IMR-90 (cell line): Measurements from ENCODE around the gene ESRRB. TPM values are rescaled to one million over a fixed set of nuclear protein-coding genes. Genes with fewer than 3 reads are reported as not detected.
A peak's percentile ranks its signal among the peaks of the same experiment; 100 is the strongest.

Experiments
- ATAC-seq: fragments of 200-7000 bp; cut with Tn5 transposase; 2 replicates; pipeline ENCODE4 v1.9.1; 2020; ENCODE audit warnings: low read depth, mild to moderate bottlenecking, moderate library complexity
- BruUV-seq: library from RNA; stranded (reverse); fragments of 400-500 nt; replicated peaks from 2 replicates; lab custom pipeline; 2021; lab: Mats Ljungman, UMichigan
- CTCF ChIA-PET: fragments of 300-600 bp; formaldehyde crosslinking; extraction: SDS; loops from one replicate; lab custom pipeline; 2021; ENCODE audit warnings: antibody characterized with exemption; lab: Yijun Ruan, JAX
- POLR2A ChIA-PET: fragments of 300-600 bp; sonication (Branson Sonifier 250); formaldehyde crosslinking; loops from one replicate; lab custom pipeline; 2022; ENCODE audit warnings: antibody characterized with exemption; ENCODE audit not compliant: unreplicated experiment; lab: Charles Lee
- DNase-seq: peaks from one replicate; pipeline ENCODE4 v3.0.0; 2013
- H2AFZ ChIP-seq: replicated peaks from 2 replicates; pipeline ENCODE3; 2013; ENCODE audit warnings: low read length, mild to moderate bottlenecking; ENCODE audit not compliant: poor library complexity
- H2AK5ac ChIP-seq: 2 replicates; pipeline ENCODE4 v1.6.1; 2013; ENCODE audit warnings: low read depth, low read length, inconsistent platforms
- H2AK9ac ChIP-seq: replicated peaks from 2 replicates; pipeline ENCODE3; 2013; ENCODE audit warnings: mild to moderate bottlenecking, low read depth, low read length, moderate library complexity; ENCODE audit not compliant: poor library complexity
- H2BK120ac ChIP-seq: 2 replicates; pipeline ENCODE4 v1.6.1; 2013; ENCODE audit warnings: low read depth, low read length, inconsistent platforms
- H2BK15ac ChIP-seq: 3 replicates; pipeline ENCODE4 v1.6.1; 2013; ENCODE audit warnings: low read depth, low read length, inconsistent platforms
- H2BK20ac ChIP-seq: 2 replicates; pipeline ENCODE4 v1.6.1; 2013; ENCODE audit warnings: low read depth, mild to moderate bottlenecking, inconsistent platforms, low read length, moderate library complexity
- H2BK5ac ChIP-seq: 2 replicates; pipeline ENCODE4 v1.6.1; 2013; ENCODE audit warnings: mild to moderate bottlenecking, low read depth, low read length, inconsistent platforms; ENCODE audit not compliant: poor library complexity, severe bottlenecking
- H3K14ac ChIP-seq: replicated peaks from 2 replicates; pipeline ENCODE4 v1.6.1; 2013; ENCODE audit warnings: low read depth, low read length, inconsistent platforms
- H3K18ac ChIP-seq: 2 replicates; pipeline ENCODE4 v1.6.1; 2013; ENCODE audit warnings: low read depth, low read length, control low read depth
- H3K23ac ChIP-seq: 2 replicates; pipeline ENCODE4 v1.6.1; 2013; ENCODE audit warnings: low read depth, low read length, inconsistent platforms
- H3K27ac ChIP-seq: 2 replicates; pipeline ENCODE4 v1.5.1; 2013; ENCODE audit warnings: mild to moderate bottlenecking, control low read depth, low read length; ENCODE audit not compliant: insufficient read depth
- H3K27me3 ChIP-seq: 2 replicates; pipeline ENCODE4 v1.6.1; 2013; ENCODE audit warnings: low read length; ENCODE audit not compliant: control insufficient read depth, insufficient read depth
- H3K36me3 ChIP-seq: 2 replicates; pipeline ENCODE4 v1.6.1; 2013; ENCODE audit warnings: low read length, mixed read lengths; ENCODE audit not compliant: control insufficient read depth, insufficient read depth
- H3K4ac ChIP-seq: 2 replicates; pipeline ENCODE4 v1.6.1; 2013; ENCODE audit warnings: low read depth, low read length, inconsistent platforms
- H3K4me1 ChIP-seq: 2 replicates; pipeline ENCODE4 v1.6.1; 2013; ENCODE audit warnings: low read length, mixed read lengths; ENCODE audit not compliant: control insufficient read depth, insufficient read depth
- H3K4me2 ChIP-seq: 2 replicates; pipeline ENCODE4 v1.6.1; 2013; ENCODE audit warnings: low read depth, mild to moderate bottlenecking, control low read depth, low read length, moderate library complexity
- H3K4me3 ChIP-seq: 2 replicates; pipeline ENCODE4 v1.5.1; 2013; ENCODE audit warnings: low read depth, mild to moderate bottlenecking, control low read depth, low read length, moderate library complexity; ENCODE audit not compliant: insufficient read depth
- H3K56ac ChIP-seq: 2 replicates; pipeline ENCODE4 v1.6.1; 2013; ENCODE audit warnings: low read length, inconsistent platforms; ENCODE audit not compliant: insufficient read depth; ENCODE audit errors: extremely low read depth
- H3K79me1 ChIP-seq, 2 experiments: 2 replicates each; pipeline ENCODE4 v1.6.1; 2013; ENCODE audit warnings: low read length in 2 of 2, inconsistent platforms in 1 of 2, low read depth in 1 of 2
- H3K9ac ChIP-seq: 2 replicates; pipeline ENCODE4 v1.6.1; 2013; ENCODE audit warnings: low read depth, low read length, control low read depth
- H3K9me1 ChIP-seq: 2 replicates; pipeline ENCODE4 v1.6.1; 2013; ENCODE audit warnings: low read length, inconsistent platforms; ENCODE audit not compliant: insufficient read depth
- H3K9me3 ChIP-seq: 2 replicates; pipeline ENCODE4 v1.6.1; 2013; ENCODE audit warnings: low read length; ENCODE audit not compliant: control insufficient read depth, insufficient read depth
- H4K20me1 ChIP-seq: 2 replicates; pipeline ENCODE4 v1.6.1; 2013; ENCODE audit warnings: low read length, inconsistent platforms; ENCODE audit not compliant: insufficient read depth
- H4K5ac ChIP-seq: 2 replicates; pipeline ENCODE4 v1.6.1; 2013; ENCODE audit warnings: mild to moderate bottlenecking, low read depth, low read length, control low read depth
- H4K8ac ChIP-seq, 2 experiments: 2 replicates each; pipeline ENCODE4 v1.6.1; 2013; ENCODE audit warnings: low read depth in 2 of 2, low read length in 2 of 2, control low read depth in 1 of 2, inconsistent platforms in 1 of 2
- H4K91ac ChIP-seq: 2 replicates; pipeline ENCODE4 v1.6.1; 2013; ENCODE audit warnings: low read depth, low read length, inconsistent platforms; ENCODE audit not compliant: insufficient read depth
- CEBPB ChIP-seq: IDR thresholded peaks from 2 replicates; pipeline ENCODE4 v1.6.1; 2012; ENCODE audit warnings: low read depth, low read length, improper control_type of control experiment
- FOS ChIP-seq: fragments of 150-350 bp; IDR thresholded peaks from 2 replicates; pipeline ENCODE4 v1.6.1; 2016; ENCODE audit warnings: low read depth, low read length
- MAFK ChIP-seq: IDR thresholded peaks from 2 replicates; pipeline ENCODE4 v1.6.1; 2012; ENCODE audit warnings: low read depth, low read length, improper control_type of control experiment
- NFE2L2 ChIP-seq: fragments of 150-350 bp; IDR thresholded peaks from 2 replicates; pipeline ENCODE4 v1.6.1; 2016; ENCODE audit warnings: low read depth, mild to moderate bottlenecking, low read length
- RCOR1 ChIP-seq: IDR thresholded peaks from 2 replicates; pipeline ENCODE4 v1.6.1; 2012; ENCODE audit warnings: mild to moderate bottlenecking, low read length, improper control_type of control experiment; ENCODE audit not compliant: insufficient replicate concordance
- RFX5 ChIP-seq: IDR thresholded peaks from 2 replicates; pipeline ENCODE4 v1.8.0; 2012; ENCODE audit warnings: low read depth, mild to moderate bottlenecking, low read length, moderate library complexity
- WGBS, 2 experiments: methylation state at CpG; one replicate each; pipeline versions ENCODE4 v1.1.5 to v1.1.7; 2013; ENCODE audit warnings: missing lambda C conversion rate in 2 of 2; ENCODE audit not compliant: insufficient read length in 1 of 2; ENCODE audit errors: extremely low coverage in 2 of 2; 5-methylcytosine and 5-hydroxymethylcytosine counted together
- dilution Hi-C: fragments of 300-500 bp; cut with HindIII; formaldehyde crosslinking; loops from one replicate; pipeline ENCODE4 v1.14.3; 2018; ENCODE audit warnings: low sequenced_read_pairs; ENCODE audit not compliant: unreplicated experiment
- in situ Hi-C: fragments of 300-500 bp; cut with MboI; formaldehyde crosslinking; loops from 3 replicates; pipeline ENCODE4 v1.14.3; 2019; ENCODE audit warnings: low sequenced_read_pairs, inconsistent platforms, mixed read lengths
- intact Hi-C: fragments of 100-400 bp; cut with micrococcal nuclease; formaldehyde crosslinking; loops from 2 replicates; pipeline ENCODE4 v1.10.0; 2022
- polyA plus RNA-seq, 3 experiments: library from polyadenylated mRNA; depleted of rRNA; stranded (reverse); fragments of >200 nt; gene quantifications; 2 replicates each; pipeline ENCODE4 v1.2.3, GENCODE V29; 2012; ENCODE audit warnings: low replicate concordance in 1 of 3
- total RNA-seq: library from RNA; depleted of rRNA; stranded (reverse); fragments of >200 nt; gene quantifications from 2 replicates; pipeline ENCODE4 v1.2.3, GENCODE V29; 2012

ESRRB gene
- total and polyA plus RNA-seq, 2 of the 4 experiments (the other 2 are of a cell fraction): not detected

- no peak for TF ChIP-seq CEBPB
- TF ChIP-seq RCOR1: no peak
- no peak for TF ChIP-seq MAFK
These were observed 48.8 kb upstream of the ESRRB start (continued) for GRCh38 chr14:76326918-76327689.

- no peak overlapping the region for H3K18ac ChIP-seq
- ATAC-seq: no peak
- H3K4me3 ChIP-seq: no peak overlapping the region
- no peaks in the 10 kb centered on the region for H3K9me3 ChIP-seq
- H4K91ac ChIP-seq: no peak overlapping the region
- H3K9ac ChIP-seq: no peak overlapping the region
- no peak overlapping the region for H3K14ac ChIP-seq
- H4K8ac ChIP-seq: no peak overlapping the region
- H2AK5ac ChIP-seq: no peak overlapping the region
- H3K4me2 ChIP-seq: no peak overlapping the region
- H3K79me1 ChIP-seq: no peaks in the 10 kb centered on the region
- ChIA-PET CTCF (no interaction called here), POLR2A (no interaction called here)
- H4K20me1 ChIP-seq: no peaks in the 10 kb centered on the region
- no peak overlapping the region for H3K56ac ChIP-seq
- H3K9me1 ChIP-seq: no peaks in the 10 kb centered on the region
- intact Hi-C loops (no loop called here), in situ Hi-C loops (no loop called here), dilution Hi-C loops (no loop called here)
- no peak overlapping the region for H2BK5ac ChIP-seq
- H3K23ac ChIP-seq: no peak overlapping the region
- no peak for TF ChIP-seq FOS
- no peak for TF ChIP-seq CEBPB
- no peak for TF ChIP-seq NFE2L2
- no peak for TF ChIP-seq RFX5
- no peak overlapping the region for H2BK20ac ChIP-seq
- no peaks in the 10 kb centered on the region for H3K36me3 ChIP-seq
- no TSS peak for BruUV-seq
- WGBS, 2 experiments: 60% methylated on average over 3 of the region's 8 CpGs; no CpG with 5 or more reads in 1 of the 2 experiments
- no peak for DNase-seq
- peak overlapping the region; percentile 21 for H2AFZ ChIP-seq
- no peak overlapping the region for H2BK120ac ChIP-seq
- no peak overlapping the region for H4K5ac ChIP-seq
- H3K4ac ChIP-seq: no peak overlapping the region
- H2AK9ac ChIP-seq: no peak overlapping the region
- no peak overlapping the region for H3K27ac ChIP-seq
- peaks cover 34% of the 10 kb centered on the region for H3K27me3 ChIP-seq
- no peak overlapping the region for H2BK15ac ChIP-seq
- H3K4me1 ChIP-seq: no peaks in the 10 kb centered on the region
These were observed 47.3 kb upstream of the ESRRB start for GRCh38 chr14:76328457-76329137.
